ENCODE data around the gene HES1. TPM values are rescaled to one million over a fixed set of nuclear protein-coding genes. Genes with fewer than 3 reads are reported as not detected.
"Not testable (repeated sequence)": the region's sequence is repeated elsewhere in the genome, so short reads cannot be mapped to it uniquely, and the experiment has no call there.

Gene HES1
- total RNA-seq = 1 to 10 TPM; 2.4 to 2.7 TPM

GRCh38 chr3:194135806-194136518 lies at the start of gene HES1:
Gene HES1 (plus strand): TSS chr3:194136148. CDS start chr3:194136381, 233 bp downstream.
- peak within 1 kb of the TSS; percentile 93 for H3K27ac Mint-ChIP-seq
- CTCF ChIA-PET = interaction anchor here (0.7 to 1.9 kb wide), 3 partner anchors 23 to 179 kb away, joined by 3 to 5 read pairs (median 5); no protein-coding TSS in a partner anchor
- H3K9me3 Mint-ChIP-seq = no peaks in the 10 kb centered on the region
- POLR2A ChIA-PET = interaction anchor here (0.6 to 0.7 kb wide), 3 partner anchors 102 to 189 kb away, joined by 4 to 10 read pairs (median 4); no protein-coding TSS in a partner anchor
- H3K4me1 Mint-ChIP-seq = peaks cover 66% of the 10 kb centered on the region
- H3K4me3 Mint-ChIP-seq = peak within 1 kb of the TSS; percentile 85
- peaks cover 80% of the 10 kb centered on the region for H3K27me3 Mint-ChIP-seq
- peaks cover 18% of the 10 kb centered on the region for H3K36me3 Mint-ChIP-seq (ENCODE audit: low read depth)
- peak; percentile 45 for DNase-seq

- ChIA-PET CTCF (interaction anchor here (1.6 kb wide), 2 partner anchors 12 to 229 kb away, joined by 4 to 6 read pairs; no protein-coding TSS in a partner anchor), POLR2A (no interaction called here)
- H3K4me3 Mint-ChIP-seq = no peak overlapping the region
- DNase-seq = no peak
- H3K27ac Mint-ChIP-seq = no peak overlapping the region
- H3K4me1 Mint-ChIP-seq = peaks cover 15% of the 10 kb centered on the region
- no peaks in the 10 kb centered on the region for H3K36me3 Mint-ChIP-seq (ENCODE audit: low read depth)
- no peaks in the 10 kb centered on the region for H3K9me3 Mint-ChIP-seq
- peaks cover 25% of the 10 kb centered on the region for H3K27me3 Mint-ChIP-seq
Measured at GRCh38 chr3:194086388-194087075, 49.4 kb upstream of the HES1 start.

- no peak overlapping the region for H3K4me3 Mint-ChIP-seq
- DNase-seq = no peak
- H3K4me1 Mint-ChIP-seq = peaks cover 15% of the 10 kb centered on the region
- ChIA-PET POLR2A (no interaction called here), CTCF (no interaction called here)
- H3K27me3 Mint-ChIP-seq = peaks cover 23% of the 10 kb centered on the region
- no peak overlapping the region for H3K27ac Mint-ChIP-seq
- H3K36me3 Mint-ChIP-seq (ENCODE audit: low read depth) = no peaks in the 10 kb centered on the region
- no peaks in the 10 kb centered on the region for H3K9me3 Mint-ChIP-seq
Measured at GRCh38 chr3:194087280-194087679, 48.7 kb upstream of the HES1 start.

GRCh38 chr3:194087995-194088855 lies 47.7 kb upstream of the HES1 start:
- CTCF ChIA-PET = interaction anchor here (1.0 to 1.2 kb wide), 3 partner anchors 10 to 41 kb away, joined by 3 read pairs; no protein-coding TSS in a partner anchor

DNA sequence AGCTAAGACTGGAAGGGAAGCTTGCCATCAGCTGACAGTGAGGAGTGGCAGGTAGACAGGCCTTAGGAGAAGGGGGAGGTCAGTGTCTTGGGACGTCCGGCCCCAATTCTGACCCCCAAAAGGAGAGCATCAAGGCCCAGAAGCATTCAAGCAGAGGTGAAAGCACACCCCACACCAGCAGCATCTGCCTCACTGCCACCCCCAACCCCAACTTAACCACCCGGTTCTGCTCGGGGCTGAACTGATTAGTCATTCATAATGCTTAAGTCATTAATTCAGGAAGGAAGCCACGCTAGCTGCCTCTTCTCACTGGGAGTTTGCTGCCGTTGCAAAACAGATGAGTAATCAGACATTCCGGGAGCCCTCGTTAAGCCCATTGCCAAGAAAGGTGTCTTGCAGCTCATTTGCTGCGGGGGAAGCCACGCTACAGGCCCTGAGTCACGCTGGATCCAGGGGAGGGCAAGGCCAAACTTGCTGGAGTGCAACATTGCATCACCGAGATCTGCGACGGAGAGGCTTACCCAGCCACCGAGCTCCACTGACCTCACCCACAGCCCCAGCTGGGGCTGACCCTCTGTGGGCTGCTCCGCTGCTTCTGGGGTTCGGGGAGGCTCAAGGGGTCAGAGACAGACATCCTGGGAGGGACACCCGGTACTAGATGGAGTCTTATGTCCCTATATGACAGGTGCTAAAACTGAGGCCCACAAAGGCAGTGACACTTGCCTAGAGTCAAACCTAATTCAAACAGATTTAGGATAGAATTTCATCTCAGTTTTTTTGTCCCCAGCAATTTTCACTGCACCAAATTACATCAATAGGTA lies 46.4 kb upstream of the HES1 start:
- CTCF ChIA-PET = interaction anchor here (0.6 to 1.2 kb wide), 6 partner anchors 9 to 326 kb away, joined by 3 read pairs; no protein-coding TSS in a partner anchor
- H3K4me3 Mint-ChIP-seq = no peak overlapping the region
- H3K36me3 Mint-ChIP-seq (ENCODE audit: low read depth) = no peaks in the 10 kb centered on the region
- H3K27me3 Mint-ChIP-seq = peaks cover 9% of the 10 kb centered on the region
- H3K4me1 Mint-ChIP-seq = peaks cover 6% of the 10 kb centered on the region
- no peak overlapping the region for H3K27ac Mint-ChIP-seq
- no peak for DNase-seq
- no peaks in the 10 kb centered on the region for H3K9me3 Mint-ChIP-seq
- POLR2A ChIA-PET = interaction anchor here (0.7 kb wide), 1 partner anchor 452 kb away, joined by 3 read pairs; no protein-coding TSS in a partner anchor

More at GRCh38 chr3:194087995-194088855, 47.7 kb upstream of the HES1 start:
- Mint-ChIP-seq H3K36me3 (ENCODE audit: low read depth) (no peaks in the 10 kb centered on the region), H3K9me3 (no peaks in the 10 kb centered on the region), H3K4me3 (no peak overlapping the region), H3K27ac (no peak overlapping the region), H3K27me3 (peaks cover 13% of the 10 kb centered on the region), H3K4me1 (peaks cover 15% of the 10 kb centered on the region)
- DNase-seq = no peak
- POLR2A ChIA-PET = no interaction called here

DNA sequence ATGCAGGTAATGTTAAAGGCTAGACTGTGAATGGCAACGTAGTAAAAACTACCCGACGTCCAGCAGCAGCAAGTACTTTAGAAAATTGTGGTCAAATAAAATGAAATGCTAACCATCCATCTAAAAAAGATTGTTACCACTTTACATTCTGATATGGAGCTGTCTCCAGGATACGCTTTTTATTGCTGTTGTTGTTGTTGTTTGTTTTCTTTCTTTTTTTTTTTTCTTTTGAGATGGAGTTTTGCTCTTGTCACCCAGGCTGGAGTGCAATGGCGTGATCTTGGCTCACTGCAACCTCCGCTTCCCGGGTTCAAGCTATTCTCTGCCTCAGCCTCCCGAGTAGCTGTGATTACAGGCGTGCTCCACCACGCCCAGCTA lies 45.8 kb upstream of the HES1 start:
- H3K36me3 Mint-ChIP-seq (ENCODE audit: low read depth); H3K27me3 Mint-ChIP-seq; H3K9me3 Mint-ChIP-seq; POLR2A ChIA-PET; H3K27ac Mint-ChIP-seq; H3K4me3 Mint-ChIP-seq; H3K4me1 Mint-ChIP-seq; DNase-seq: not testable (repeated sequence)
- CTCF ChIA-PET = interaction anchor here (0.6 to 1.7 kb wide), 3 partner anchors 8 to 35 kb away, joined by 3 to 5 read pairs (median 3); no protein-coding TSS in a partner anchor

DNA sequence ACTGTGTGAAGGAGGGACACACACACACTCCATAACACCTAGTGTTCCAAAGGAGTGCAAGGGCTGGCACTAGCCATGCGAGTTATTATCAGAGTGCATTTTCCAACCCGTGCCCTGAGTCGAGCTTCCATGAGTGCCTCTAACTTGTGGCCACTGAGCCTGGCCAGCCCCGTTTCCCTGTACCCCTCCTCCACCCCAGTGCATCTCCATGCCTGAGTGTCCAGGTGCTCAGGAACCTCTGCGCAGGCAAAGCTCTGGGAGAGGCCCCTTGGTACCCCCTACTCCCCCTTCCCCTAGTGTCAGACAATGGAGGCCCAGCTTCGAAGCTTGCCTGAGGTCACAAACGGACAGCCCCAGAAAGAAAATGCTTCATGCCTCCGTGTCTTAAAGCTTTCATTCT lies 45.2 kb upstream of the HES1 start:
- H3K27me3 Mint-ChIP-seq = peaks cover 9% of the 10 kb centered on the region
- no peak for DNase-seq
- H3K4me1 Mint-ChIP-seq = peaks cover 8% of the 10 kb centered on the region
- POLR2A ChIA-PET = no interaction called here
- H3K9me3 Mint-ChIP-seq = no peaks in the 10 kb centered on the region
- no peak overlapping the region for H3K4me3 Mint-ChIP-seq
- CTCF ChIA-PET = interaction anchor here (1.5 to 1.7 kb wide), 2 partner anchors 9 to 15 kb away, joined by 3 to 5 read pairs; no protein-coding TSS in a partner anchor
- no peaks in the 10 kb centered on the region for H3K36me3 Mint-ChIP-seq (ENCODE audit: low read depth)
- H3K27ac Mint-ChIP-seq = no peak overlapping the region

DNA sequence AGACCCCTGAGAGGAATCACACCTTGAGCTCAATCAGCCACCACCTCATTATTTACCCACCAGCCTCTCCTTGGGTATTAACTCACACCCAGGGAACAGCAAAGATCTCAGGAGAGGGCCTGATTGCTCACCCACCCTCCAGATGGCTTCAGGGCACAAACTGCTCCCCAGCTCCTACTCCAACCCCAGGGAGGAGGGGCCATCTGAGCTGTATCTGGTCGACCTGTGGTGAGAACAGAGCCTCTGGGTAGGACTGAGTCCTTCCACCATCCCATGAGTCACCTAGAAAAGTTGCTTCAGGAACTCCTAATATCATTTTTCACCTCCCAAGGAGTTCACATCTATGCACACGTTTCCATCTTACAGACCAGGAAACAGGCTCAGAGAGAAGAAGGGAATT lies 44.8 kb upstream of the HES1 start:
- H3K27me3 Mint-ChIP-seq = peaks cover 6% of the 10 kb centered on the region
- ChIA-PET POLR2A (no interaction called here), CTCF (interaction anchor here (1.5 to 1.7 kb wide), 2 partner anchors 9 to 16 kb away, joined by 3 to 5 read pairs; no protein-coding TSS in a partner anchor)

DNA sequence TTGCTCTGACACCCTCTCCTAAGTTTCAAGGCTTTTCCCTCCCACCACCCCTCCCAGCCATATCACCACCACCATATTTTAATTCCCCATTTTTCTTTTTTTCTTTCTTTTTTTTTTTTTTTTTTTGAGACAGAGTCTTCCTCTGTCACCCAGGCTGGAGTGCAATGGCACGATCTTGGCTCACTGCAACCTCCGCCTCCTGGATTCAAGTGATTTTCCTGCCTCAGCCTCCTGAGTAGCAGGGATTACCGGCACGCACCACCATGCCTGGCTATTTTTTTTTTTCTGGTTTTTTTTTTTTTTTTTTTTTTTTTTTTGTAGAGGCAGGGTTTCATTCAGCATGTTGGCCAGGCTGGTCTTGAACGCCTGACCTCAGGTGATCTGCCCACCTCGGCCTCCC lies 44.1 kb upstream of the HES1 start:
- H3K27ac Mint-ChIP-seq; H3K9me3 Mint-ChIP-seq; H3K36me3 Mint-ChIP-seq (ENCODE audit: low read depth); DNase-seq; H3K4me3 Mint-ChIP-seq; H3K27me3 Mint-ChIP-seq; CTCF ChIA-PET; POLR2A ChIA-PET: not testable (repeated sequence)
- H3K4me1 Mint-ChIP-seq = peaks cover 11% of the 10 kb centered on the region

More for the DNA sequence above, 44.8 kb upstream of the HES1 start:
- no peak overlapping the region for H3K27ac Mint-ChIP-seq
- H3K9me3 Mint-ChIP-seq = no peaks in the 10 kb centered on the region
- H3K4me3 Mint-ChIP-seq = no peak overlapping the region
- H3K36me3 Mint-ChIP-seq (ENCODE audit: low read depth) = no peaks in the 10 kb centered on the region
- no peak for DNase-seq
- peaks cover 11% of the 10 kb centered on the region for H3K4me1 Mint-ChIP-seq

- Mint-ChIP-seq H3K27me3 (no peaks in the 10 kb centered on the region), H3K36me3 (ENCODE audit: low read depth) (no peaks in the 10 kb centered on the region), H3K4me1 (peaks cover 11% of the 10 kb centered on the region), H3K27ac (no peak overlapping the region), H3K9me3 (no peaks in the 10 kb centered on the region), H3K4me3 (no peak overlapping the region)
- CTCF ChIA-PET = no interaction called here
- no peak for DNase-seq
- POLR2A ChIA-PET = no interaction called here
Measured at GRCh38 chr3:194092881-194093301, 43.1 kb upstream of the HES1 start.

DNA sequence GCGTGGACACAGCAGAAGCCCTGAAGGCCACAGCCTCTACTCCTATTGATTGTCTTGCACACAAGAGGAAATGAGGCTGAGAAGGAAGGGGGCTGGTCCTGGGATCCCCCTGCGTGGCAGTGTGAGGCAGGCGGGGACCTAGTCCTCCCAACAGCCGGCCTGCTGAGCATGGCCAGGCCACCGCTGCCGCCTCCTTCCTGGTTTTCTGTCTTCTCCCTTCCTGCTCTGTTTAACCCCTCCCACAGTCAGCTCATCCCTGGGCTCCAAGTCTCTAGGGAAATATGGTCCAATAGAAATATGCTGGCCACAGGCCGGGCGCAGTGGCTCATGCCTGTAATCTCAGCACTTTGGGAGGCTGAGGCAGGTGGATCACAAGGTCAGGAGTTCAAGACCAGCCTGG lies 42.1 kb upstream of the HES1 start:
- no peak for DNase-seq
- ChIA-PET POLR2A (no interaction called here), CTCF (no interaction called here)
- H3K36me3 Mint-ChIP-seq (ENCODE audit: low read depth) = no peaks in the 10 kb centered on the region
- H3K27me3 Mint-ChIP-seq = no peaks in the 10 kb centered on the region
- H3K27ac Mint-ChIP-seq = no peak overlapping the region
- H3K4me1 Mint-ChIP-seq = peaks cover 20% of the 10 kb centered on the region
- no peaks in the 10 kb centered on the region for H3K9me3 Mint-ChIP-seq
- no peak overlapping the region for H3K4me3 Mint-ChIP-seq

GRCh38 chr3:194095464-194095863 lies 40.5 kb upstream of the HES1 start:
- Mint-ChIP-seq H3K4me1 (peaks cover 22% of the 10 kb centered on the region), H3K9me3 (no peaks in the 10 kb centered on the region), H3K4me3 (no peak overlapping the region), H3K36me3 (ENCODE audit: low read depth) (no peaks in the 10 kb centered on the region), H3K27ac (no peak overlapping the region), H3K27me3 (no peaks in the 10 kb centered on the region)
- POLR2A ChIA-PET = no interaction called here
- DNase-seq = no peak
- CTCF ChIA-PET = no interaction called here

Data from activated CD4-positive, alpha-beta T cell treated with anti-CD3 and anti-CD28 coated beads, Interleukin-2, amount 10 ng/mL, durations not matched to agents 7 days and 5 days (primary cell).